HepG2 (cell line): ENCODE data around the gene RNF208. TPM values are rescaled to one million over a fixed set of nuclear protein-coding genes. Genes with fewer than 3 reads are reported as not detected.

ENCODE experiments used
- HMGXB4 ChIP-seq, 2 experiments: sonication (generic) in 1 of 2; formaldehyde crosslinking in 1 of 2; IDR thresholded peaks; 2 replicates each; pipeline versions ENCODE4 v1.4.0 to v1.6.1; 2018 to 2020; ENCODE audit warnings: missing genetic modification reagents in 2 of 2, borderline replicate concordance in 1 of 2, low read depth in 1 of 2, mild to moderate bottlenecking in 1 of 2, missing biosample characterization in 1 of 2
- MBNL3 ChIP-seq: fragments of 250-450 bp; sonication (Bioruptor Pico); conservative IDR thresholded peaks from 2 replicates; pipeline ENCODE4 v1.8.0; 2022; ENCODE audit warnings: mild to moderate bottlenecking, inconsistent platforms
- NFYB ChIP-seq: sonication (generic); formaldehyde crosslinking; IDR thresholded peaks from 2 replicates; pipeline ENCODE4 v1.4.0; 2020; ENCODE audit warnings: missing genetic modification reagents
- SAP130 ChIP-seq: IDR thresholded peaks from 2 replicates; pipeline ENCODE4 v1.6.1; 2016; ENCODE audit warnings: low read depth
- SCMH1 ChIP-seq: sonication (generic); formaldehyde crosslinking; IDR thresholded peaks from 2 replicates; pipeline ENCODE4 v1.9.0; 2021; ENCODE audit warnings: missing genetic modification reagents, mild to moderate bottlenecking, borderline replicate concordance
- ZGPAT ChIP-seq: IDR thresholded peaks from 2 replicates; pipeline ENCODE4 v1.6.1; 2016; ENCODE audit warnings: mild to moderate bottlenecking
- ZNF280B ChIP-seq: sonication (generic); formaldehyde crosslinking; IDR thresholded peaks from 2 replicates; pipeline ENCODE4 v1.5.0; 2020; ENCODE audit warnings: missing genetic modification reagents, mild to moderate bottlenecking, borderline replicate concordance
- ZNF44 ChIP-seq: sonication (generic); formaldehyde crosslinking; IDR thresholded peaks from 2 replicates; pipeline ENCODE4 v1.5.1; 2020; ENCODE audit warnings: mild to moderate bottlenecking, missing genetic modification reagents
- ZNF792 ChIP-seq: IDR thresholded peaks from 2 replicates; pipeline ENCODE4 v1.6.1; 2016
- polyA plus RNA-seq, 8 experiments: library from polyadenylated mRNA; depleted of rRNA in 3 of 8; stranded (reverse) in 7 of 8; unstranded in 1 of 8; fragments of >200 nt; fragmentation: Illumina TruSeq in 4 of 8; extraction: Trizol in 4 of 8; gene quantifications; 2 replicates each; pipeline versions ENCODE4 v1.2.1 to v1.2.3, GENCODE V29; 2011 to 2016; ENCODE audit warnings: low read depth in 4 of 8, missing spikeins in 1 of 8, mixed read lengths in 1 of 8; ENCODE audit not compliant: insufficient read depth in 1 of 8
- total RNA-seq, 5 experiments: library from RNA; depleted of rRNA; stranded (reverse); fragments of >200 nt; fragmentation: Illumina TruSeq; extraction: Trizol; gene quantifications; 2 replicates each; pipeline ENCODE4 v1.2.3, GENCODE V29; 2016; ENCODE audit warnings: low read depth in 1 of 5

The RNF208 gene
- total and polyA plus RNA-seq, 2 of the 13 experiments (the other 11 are each of a cell fraction or from before 2014, with no cell fraction given) = 1.6 to 2.1 TPM

DNA sequence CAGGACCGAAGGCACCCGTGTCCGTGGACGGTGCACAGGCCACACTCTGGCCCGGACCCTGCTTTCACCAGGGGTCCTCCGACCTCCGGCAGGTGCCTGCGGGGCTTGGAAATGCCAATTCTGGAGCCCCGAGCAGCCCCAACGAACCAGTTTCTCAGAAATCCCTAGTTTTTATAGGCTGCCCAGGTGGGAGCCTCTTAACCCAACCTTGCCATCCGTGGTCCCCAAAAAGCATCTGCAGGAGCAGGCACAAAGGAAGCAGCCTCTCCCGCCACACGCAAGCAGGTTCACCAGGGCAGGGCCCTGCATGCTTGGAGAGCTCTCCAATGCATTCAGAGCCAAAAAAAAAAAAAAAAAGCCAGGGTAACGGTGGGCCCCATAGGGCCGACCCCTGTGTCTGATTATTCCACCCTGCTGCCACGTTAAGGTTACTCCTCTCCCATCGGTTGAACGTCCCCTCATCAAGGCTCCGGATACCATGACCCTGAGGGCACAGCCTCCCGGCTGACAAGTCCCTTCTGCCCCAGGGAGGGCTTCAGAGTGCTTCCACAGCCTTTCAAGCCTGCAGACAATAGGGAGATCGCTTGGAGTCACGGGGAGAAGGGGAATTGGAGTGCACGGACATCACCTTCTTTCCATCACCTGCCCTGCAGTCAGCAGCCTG is 20.7 kb downstream of the RNF208 start (continued):
- TF ChIP-seq SCMH1 (CRISPR knock-in tag) = no peak
- TF ChIP-seq HMGXB4 (CRISPR knock-in tag; IDR thresholded peaks at IDR 0.05; ENCODE audit: borderline replicate concordance in 1 of 2, low read depth in 1 of 2) = no peak; a peak in 1 of 4 replicates
- TF ChIP-seq NFYB (CRISPR knock-in tag) = no peak
- no peak for TF ChIP-seq MBNL3 (CRISPR knock-in tag)
- 0 out of 2 replicates have a peak, but pooled peaks have one; percentile 8 for TF ChIP-seq ZNF280B (CRISPR knock-in tag)
- 0 out of 2 replicates have a peak, but pooled peaks have one; percentile 36 for TF ChIP-seq ZNF44
- no peak for TF ChIP-seq ZNF792 (CRISPR knock-in tag)
- peak; percentile 63; the same call in 1 of the 2 replicates for TF ChIP-seq ZGPAT (CRISPR knock-in tag)
- TF ChIP-seq SAP130 = no peak; the same call in 1 of the 2 replicates
